Panc1 (cell line): ENCODE results near the gene ANKRD33B.
"Not testable (repeated sequence)": the region's sequence is repeated elsewhere in the genome, so short reads cannot be mapped to it uniquely, and the experiment has no call there.

Source experiments
- CTCF ChIP-seq: fragments of 450-650 bp; IDR thresholded peaks from 2 replicates; pipeline ENCODE4 v1.5.1; 2017; ENCODE audit warnings: mild to moderate bottlenecking
- POLR2AphosphoS5 ChIP-seq: IDR thresholded peaks from 2 replicates; pipeline ENCODE4 v1.6.1; 2012; ENCODE audit warnings: mild to moderate bottlenecking, low read depth, low read length, moderate library complexity
- SIN3A ChIP-seq: IDR thresholded peaks from 2 replicates; pipeline ENCODE4 v1.6.1; 2012; ENCODE audit warnings: low read depth, mild to moderate bottlenecking, low read length, moderate library complexity, borderline replicate concordance; ENCODE audit not compliant: insufficient read depth
- TCF7L2 ChIP-seq: IDR thresholded peaks from 2 replicates; pipeline ENCODE4 v1.6.1; 2011; ENCODE audit warnings: mild to moderate bottlenecking, low read depth, low read length, inconsistent platforms

- TF ChIP-seq CTCF, SIN3A, TCF7L2, POLR2AphosphoS5: not testable (repeated sequence)
Observed at GRCh38 chr5:10549123-10549514, 14.8 kb upstream of the ANKRD33B start.
